Stomach (tissue), 9 donors: ENCODE results near the gene ZMAT3. TPM values are rescaled to one million over a fixed set of nuclear protein-coding genes. Genes with fewer than 3 reads are reported as not detected.

Experiments used
- DNase-seq, 2 donors: peaks; one replicate each; pipeline versions ENCODE4 v3.0.0 to v3.0.0-alpha.2; 2013 to 2019
- H3K27ac ChIP-seq, 5 donors: fragments of 200-600 bp in 4 of 5; sonication (generic) in 4 of 5; one replicate each; pipeline ENCODE4 v1.5.1; 2013 to 2019; ENCODE audit warnings: mild to moderate bottlenecking in 1 of 5, moderate library complexity in 1 of 5
- H3K27me3 ChIP-seq, 3 donors: fragments of 200-600 bp; sonication (generic); one replicate each; pipeline ENCODE4 v1.5.1; 2017 to 2019; ENCODE audit warnings: mixed run types in 1 of 3
- H3K36me3 ChIP-seq, 4 donors: fragments of 200-600 bp; sonication (generic); 1 replicate in 3 of 4; 2 replicates in 1 of 4; pipeline ENCODE4 v1.5.1; 2016 to 2019
- H3K4me1 ChIP-seq, 4 donors: fragments of 200-600 bp; sonication (generic); one replicate each; pipeline ENCODE4 v1.5.1; 2016 to 2019
- H3K4me3 ChIP-seq, 4 donors: fragments of 200-600 bp; sonication (generic) in 3 of 4; one replicate each; pipeline ENCODE4 v1.5.1; 2016 to 2019; ENCODE audit warnings: mild to moderate bottlenecking in 1 of 4
- H3K9me3 ChIP-seq, 4 donors: fragments of 200-600 bp; sonication (generic); one replicate each; pipeline ENCODE4 v1.5.1; 2016 to 2019
- CTCF ChIP-seq, 7 experiments: fragments of 450-650 bp in 4 of 7; fragments of 200-600 bp in 3 of 7; sonication (generic) in 3 of 7; IDR thresholded peaks; one replicate each; pipeline ENCODE4 v1.5.1; 2016 to 2019; ENCODE audit warnings: antibody characterized with exemption in 7 of 7, control low read depth in 2 of 7, mild to moderate bottlenecking in 1 of 7
- EP300 ChIP-seq: sonication (generic); formaldehyde crosslinking; IDR thresholded peaks from one replicate; pipeline ENCODE4 v1.6.1; 2017; ENCODE audit warnings: antibody characterized with exemption
- POLR2A ChIP-seq, 4 donors: fragments of 450-650 bp; IDR thresholded peaks; one replicate each; pipeline ENCODE4 v1.6.1; 2016; ENCODE audit warnings: antibody characterized with exemption in 4 of 4, control low read depth in 2 of 4, mild to moderate bottlenecking in 1 of 4, moderate library complexity in 1 of 4
- POLR2AphosphoS5 ChIP-seq, 3 donors: sonication (generic); formaldehyde crosslinking; IDR thresholded peaks; one replicate each; pipeline ENCODE4 v1.6.1; 2016; ENCODE audit warnings: antibody characterized with exemption in 3 of 3
- WGBS, 5 donors: extraction: QIAGEN DNeasy Blood & Tissue Kit in 3 of 5; methylation state at CpG; one replicate each; pipeline versions ENCODE4 v1.1.5 to v1.1.7; 2013 to 2018; 5-methylcytosine and 5-hydroxymethylcytosine counted together
- intact Hi-C: fragments of 100-400 bp; cut with DNase I; formaldehyde crosslinking; loops from one replicate; pipeline ENCODE4 v1.15.1; 2023; ENCODE audit warnings: low total_unique reads
- polyA plus RNA-seq, 3 donors: library from polyadenylated mRNA; stranded (reverse); fragments of 200-250 nt; gene quantifications; one replicate each; pipeline ENCODE4 v1.2.3, GENCODE V29; 2013
- total RNA-seq, 5 donors: library from RNA; depleted of rRNA; stranded (reverse); fragments of >200 nt; gene quantifications; one replicate each; pipeline versions ENCODE4 v1.1.0 to v1.2.3, GENCODE V29; 2014 to 2016
- donor health status: healthy with polysubstance abuse.
- donor health status: Bipolar disorder and iron deficiency.
- donor health status: healthy.

ZMAT3 gene
- total and polyA plus RNA-seq, 8 donors = 1.4 to 19.8 (median 6.5) TPM

- TF ChIP-seq EP300 (no peak), POLR2AphosphoS5 (IDR thresholded peaks at IDR 0.05) (no peak), POLR2A (IDR thresholded peaks at IDR 0.05) (no peak), CTCF (IDR thresholded peaks at IDR 0.05) (no peak)
- no peaks in the 10 kb centered on the region for H3K9me3 ChIP-seq
- intact Hi-C loops = no loop called here
- H3K4me3 ChIP-seq = no peak overlapping the region
- H3K27ac ChIP-seq = no peak overlapping the region
- H3K27me3 ChIP-seq = no peaks in the 10 kb centered on the region
- no peak for DNase-seq
- peaks cover 0 to 11% (median 0%) of the 10 kb centered on the region in 4 donors for H3K4me1 ChIP-seq
- H3K36me3 ChIP-seq = peaks cover 0 to 20% (median 15%) of the 10 kb centered on the region in 4 donors
- WGBS, 5 donors = 95 to 100% (median 100%) methylated on average over 3 of the region's 3 CpGs
Observed at GRCh38 chr3:179029096-179029495, 42.5 kb downstream of the ZMAT3 start.

- H3K4me1 ChIP-seq = peaks cover 0 to 11% (median 0%) of the 10 kb centered on the region in 4 donors
- DNase-seq = no peak
- intact Hi-C loops = no loop called here
- no peak overlapping the region for H3K27ac ChIP-seq
- H3K4me3 ChIP-seq = no peak overlapping the region
- TF ChIP-seq EP300 (no peak), POLR2A (IDR thresholded peaks at IDR 0.05) (no peak), POLR2AphosphoS5 (IDR thresholded peaks at IDR 0.05) (no peak), CTCF (IDR thresholded peaks at IDR 0.05) (no peak)
- 71 to 96% (median 86%) methylated on average over 1 of the region's 1 CpG for WGBS, 5 donors
- no peaks in the 10 kb centered on the region for H3K27me3 ChIP-seq
- peaks cover 0 to 20% (median 15%) of the 10 kb centered on the region in 4 donors for H3K36me3 ChIP-seq
- no peaks in the 10 kb centered on the region for H3K9me3 ChIP-seq
Observed at GRCh38 chr3:179028408-179028807, 43.2 kb downstream of the ZMAT3 start.

GRCh38 chr3:179027326-179027900, 44.2 kb downstream of the ZMAT3 start:
- DNase-seq = peak in 1 of 2 donors; percentile 17
- 66 to 78% (median 69%) methylated on average over 7 of the region's 7 CpGs for WGBS, 5 donors
- Histone ChIP-seq H3K4me3 (no peak overlapping the region), H3K27me3 (no peaks in the 10 kb centered on the region), H3K9me3 (no peaks in the 10 kb centered on the region), H3K36me3 (peaks cover 0 to 20% (median 15%) of the 10 kb centered on the region in 4 donors), H3K27ac (no peak overlapping the region), H3K4me1 (peaks cover 0 to 11% (median 0%) of the 10 kb centered on the region in 4 donors)
- intact Hi-C loops = no loop called here
- TF ChIP-seq CTCF (IDR thresholded peaks at IDR 0.05) (no peak), POLR2A (IDR thresholded peaks at IDR 0.05) (no peak), POLR2AphosphoS5 (IDR thresholded peaks at IDR 0.05) (no peak), EP300 (no peak)

GRCh38 chr3:179026636-179027035, 45.0 kb downstream of the ZMAT3 start:
- no peak for DNase-seq
- Histone ChIP-seq H3K4me3 (no peak overlapping the region), H3K27me3 (no peaks in the 10 kb centered on the region), H3K27ac (no peak overlapping the region), H3K9me3 (no peaks in the 10 kb centered on the region), H3K36me3 (peaks cover 0 to 20% (median 15%) of the 10 kb centered on the region in 4 donors), H3K4me1 (peaks cover 0 to 11% (median 0%) of the 10 kb centered on the region in 4 donors)
- intact Hi-C loops = no loop called here
- 87 to 100% (median 92%) methylated on average over 2 of the region's 2 CpGs for WGBS, 5 donors
- no peak for TF ChIP-seq EP300
- no peak for TF ChIP-seq POLR2A (IDR thresholded peaks at IDR 0.05)
- TF ChIP-seq POLR2AphosphoS5 (IDR thresholded peaks at IDR 0.05) = no peak
- no peak for TF ChIP-seq CTCF (IDR thresholded peaks at IDR 0.05)
